ENCODE data around the gene FNDC3B. TPM values are rescaled to one million over a fixed set of nuclear protein-coding genes. Genes with fewer than 3 reads are reported as not detected.

The FNDC3B gene
- total and polyA plus RNA-seq, 4 donors, result 23.3 to 74.2 (median 32.9) TPM

GRCh38 chr3:172384836-172385235 is 345.5 kb downstream of the FNDC3B start:
- no peaks in the 10 kb centered on the region for H3K4me1 ChIP-seq (ENCODE audit: control insufficient read depth in 4 of 4, insufficient read depth in 4 of 4, low read length in 3 of 4)
- no peak overlapping the region for H3K27ac ChIP-seq (ENCODE audit: low read depth in 1 of 2, low read length in 2 of 2)
- no peaks in the 10 kb centered on the region for H3K9me3 ChIP-seq (ENCODE audit: control insufficient read depth in 4 of 4, low read length in 3 of 4)
- H3K4me3 ChIP-seq (ENCODE audit: low read depth in 1 of 3, low read length in 3 of 3), result no peak overlapping the region
- WGBS, result 87% methylated on average over 3 of the region's 3 CpGs
- no peak overlapping the region for H3K9ac ChIP-seq (ENCODE audit: low read depth in 1 of 2, low read length in 2 of 2)
- peaks cover 6 to 22% (median 13%) of the 10 kb centered on the region in 4 donors for H3K36me3 ChIP-seq (ENCODE audit: control insufficient read depth in 4 of 4, insufficient read depth in 3 of 4, low read depth in 1 of 4, low read length in 3 of 4)
- no peak for DNase-seq (ENCODE audit: low spot score)
- no peaks in the 10 kb centered on the region for H3K27me3 ChIP-seq (ENCODE audit: control insufficient read depth in 4 of 4, insufficient read depth in 4 of 4, low read length in 3 of 4)
- TF ChIP-seq SP1 (IDR thresholded peaks at IDR 0.05) (no peak), JUND (IDR thresholded peaks at IDR 0.05) (no peak), FOXA2 (IDR thresholded peaks at IDR 0.05) (no peak), CTCF (IDR thresholded peaks at IDR 0.05; ENCODE audit: low read depth, low read length, missing input control) (no peak), ATF3 (IDR thresholded peaks at IDR 0.05) (no peak), REST (IDR thresholded peaks at IDR 0.05) (no peak), FOXA1 (IDR thresholded peaks at IDR 0.05) (no peak), HNF4A (conservative IDR thresholded peaks at IDR 0.05) (no peak), GABPA (IDR thresholded peaks at IDR 0.05 in 1 of 2, conservative IDR thresholded peaks at IDR 0.05 in 1 of 2) (no peak), TAF1 (conservative IDR thresholded peaks at IDR 0.05) (no peak), ZBTB33 (IDR thresholded peaks at IDR 0.05) (no peak), EGR1 (IDR thresholded peaks at IDR 0.05; ENCODE audit: low read depth in 2 of 2) (no peak), YY1 (IDR thresholded peaks at IDR 0.05) (no peak), NR2F2 (IDR thresholded peaks at IDR 0.05) (no peak), RAD21 (IDR thresholded peaks at IDR 0.05) (no peak), RXRA (IDR thresholded peaks at IDR 0.05) (no peak)

- Histone ChIP-seq H3K9ac (ENCODE audit: low read depth in 1 of 2, low read length in 2 of 2) (no peak overlapping the region), H3K9me3 (ENCODE audit: control insufficient read depth in 4 of 4, low read length in 3 of 4) (no peaks in the 10 kb centered on the region), H3K4me3 (ENCODE audit: low read depth in 1 of 3, low read length in 3 of 3) (no peak overlapping the region), H3K27ac (ENCODE audit: low read depth in 1 of 2, low read length in 2 of 2) (no peak overlapping the region), H3K27me3 (ENCODE audit: control insufficient read depth in 4 of 4, insufficient read depth in 4 of 4, low read length in 3 of 4) (no peaks in the 10 kb centered on the region), H3K36me3 (ENCODE audit: control insufficient read depth in 4 of 4, insufficient read depth in 3 of 4, low read depth in 1 of 4, low read length in 3 of 4) (peaks cover 3 to 9% (median 7%) of the 10 kb centered on the region in 4 donors), H3K4me1 (ENCODE audit: control insufficient read depth in 4 of 4, insufficient read depth in 4 of 4, low read length in 3 of 4) (no peaks in the 10 kb centered on the region)
- 99% methylated on average over 4 of the region's 4 CpGs for WGBS
- no peak for TF ChIP-seq REST (IDR thresholded peaks at IDR 0.05)
- no peak for TF ChIP-seq GABPA (IDR thresholded peaks at IDR 0.05 in 1 of 2, conservative IDR thresholded peaks at IDR 0.05 in 1 of 2)
- no peak for TF ChIP-seq HNF4G (IDR thresholded peaks at IDR 0.05)
- TF ChIP-seq RXRA (IDR thresholded peaks at IDR 0.05), result no peak
- DNase-seq (ENCODE audit: low spot score), result no peak
These were observed 348.4 kb downstream of the FNDC3B start for GRCh38 chr3:172387728-172388127.

All from liver (tissue), 9 donors.